ENCODE results near the gene ASH1L.
"Not testable (repeated sequence)": the region's sequence is repeated elsewhere in the genome, so short reads cannot be mapped to it uniquely, and the experiment has no call there.

The ASH1L gene

DNA sequence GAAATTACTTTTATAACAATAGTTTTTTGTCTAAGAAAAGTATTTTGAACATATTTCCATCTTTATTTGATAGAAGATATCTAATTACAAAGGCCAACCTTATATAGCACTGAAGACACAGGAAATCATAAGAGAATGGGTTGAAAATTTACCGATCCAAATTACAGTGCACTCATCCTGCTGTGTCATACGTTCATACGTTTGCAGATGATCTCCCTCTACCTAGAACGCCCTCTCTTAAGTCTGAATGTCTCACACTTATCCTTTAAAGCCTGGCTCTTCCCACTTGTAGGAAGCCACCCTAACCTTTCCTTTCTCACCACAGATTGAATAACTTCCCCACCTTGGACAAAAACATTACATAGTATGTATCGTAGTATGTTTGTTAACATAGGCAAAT, 9.3 kb downstream of the ASH1L start:
- DNase-seq, result no peak

DNA sequence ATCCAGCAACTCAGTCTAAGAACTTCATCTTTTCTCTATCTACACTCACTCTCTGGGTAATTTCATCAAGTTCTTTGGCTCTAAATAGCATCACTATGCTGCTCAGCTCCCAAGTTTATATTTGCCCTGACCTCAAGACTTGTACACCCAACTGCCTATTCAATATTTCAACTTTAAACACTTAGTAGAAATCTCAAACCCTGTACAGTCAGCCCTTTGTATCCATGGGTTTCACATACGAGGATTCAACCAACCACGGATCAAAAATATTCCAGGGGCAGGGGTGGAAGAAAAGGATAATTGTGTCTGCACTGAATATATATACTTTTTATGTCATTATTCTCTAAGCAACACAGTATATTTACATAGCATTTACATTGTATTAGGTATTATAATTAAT, 13.9 kb downstream of the ASH1L start:
- no peak for DNase-seq

DNA sequence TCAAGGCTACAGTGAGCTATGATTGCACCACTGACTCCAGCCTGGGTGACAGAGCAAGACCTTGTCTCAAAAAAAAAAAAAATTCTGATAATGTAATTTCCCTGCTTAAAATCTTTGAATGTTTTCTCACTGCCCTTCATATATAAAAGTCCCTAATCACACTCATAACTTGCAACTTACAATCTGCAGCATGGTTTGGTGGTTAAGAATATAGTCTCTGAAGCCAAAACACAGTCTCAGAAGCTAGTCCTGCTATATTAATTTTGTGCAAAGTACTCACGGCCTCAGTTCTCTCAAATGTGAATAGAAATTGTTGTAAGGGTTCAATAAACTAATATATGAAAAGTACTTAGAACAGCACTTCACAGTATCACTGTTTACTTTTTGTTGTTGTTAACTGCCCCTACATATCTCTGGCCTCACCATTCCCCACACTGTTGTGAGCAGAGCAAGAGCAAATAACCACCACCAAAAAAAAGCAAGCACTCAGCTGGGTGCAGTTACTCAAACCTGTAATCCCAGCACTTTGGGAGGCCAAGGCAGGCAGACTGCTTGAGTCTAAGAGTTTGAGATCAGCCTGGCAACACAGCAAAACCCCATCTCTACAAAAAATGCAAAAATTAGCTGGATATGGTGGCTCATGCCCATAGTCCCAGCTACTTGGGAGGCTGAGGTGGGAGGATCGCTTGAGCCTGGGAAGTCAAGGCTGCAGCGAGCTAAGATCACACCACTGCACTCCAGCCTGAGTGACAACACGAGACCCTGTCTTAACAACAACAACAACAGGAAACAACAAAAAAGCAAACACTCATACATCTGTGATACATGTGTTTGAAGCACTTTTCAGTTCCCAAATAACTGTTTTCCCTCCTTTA, 22.4 kb downstream of the ASH1L start:
- DNase-seq, result no peak

DNA sequence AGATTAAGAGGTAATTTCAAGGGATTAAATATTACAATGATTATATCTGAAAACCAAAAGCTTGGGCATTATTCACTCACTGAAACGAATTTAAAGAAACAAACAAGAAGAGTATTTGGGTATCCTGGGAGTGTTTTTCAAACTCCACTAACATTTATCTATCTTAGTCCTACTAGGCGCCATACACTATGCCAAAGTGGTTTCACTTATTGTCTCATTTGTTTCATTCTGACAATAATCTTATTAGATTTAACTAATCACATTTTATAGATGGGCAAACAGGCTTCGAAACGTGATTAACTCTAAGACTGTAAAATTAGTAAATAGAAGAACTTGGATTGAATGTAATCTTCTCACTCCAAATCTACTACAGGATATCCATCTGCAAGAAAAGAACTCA, 25.4 kb downstream of the ASH1L start:
- DNase-seq, result no peak

DNA sequence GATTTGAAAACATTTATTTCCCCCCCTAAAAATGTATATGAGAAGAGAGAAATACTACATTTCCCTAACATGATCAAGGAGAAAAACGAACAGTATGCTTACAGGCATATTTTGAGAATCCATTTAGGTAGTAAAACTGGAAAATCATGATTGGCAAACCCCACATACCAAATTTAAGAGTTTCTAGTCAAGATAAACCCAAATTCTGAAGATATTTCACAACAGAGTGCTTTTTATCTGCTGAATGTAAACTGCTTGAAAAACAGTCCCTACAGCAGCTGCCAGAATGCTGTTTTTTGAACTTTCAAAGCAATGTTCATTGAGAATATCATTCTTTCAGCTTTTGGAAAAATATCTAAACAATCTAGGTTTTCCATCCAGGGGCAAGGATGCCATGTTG, 31.0 kb downstream of the ASH1L start:
- DNase-seq, result no peak

DNA sequence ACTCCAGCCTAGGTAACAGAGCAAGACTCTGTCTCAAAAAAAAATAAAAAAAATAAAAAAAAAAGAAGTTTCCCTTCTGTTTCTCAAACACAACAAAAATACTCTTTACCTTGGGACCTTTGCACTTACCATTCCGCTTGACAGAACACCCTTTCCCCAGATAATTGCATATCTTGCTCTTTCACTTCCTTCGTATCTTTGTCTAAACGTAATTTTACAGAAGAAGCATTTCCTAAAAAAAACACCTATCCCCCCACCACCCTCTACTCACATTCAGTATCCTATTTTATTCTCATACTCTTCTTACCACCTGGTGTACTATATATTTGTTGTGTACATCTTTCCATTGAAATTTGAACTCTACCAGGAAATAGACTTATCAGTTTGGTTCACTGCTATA, 32.7 kb downstream of the ASH1L start:
- no peak for DNase-seq

DNA sequence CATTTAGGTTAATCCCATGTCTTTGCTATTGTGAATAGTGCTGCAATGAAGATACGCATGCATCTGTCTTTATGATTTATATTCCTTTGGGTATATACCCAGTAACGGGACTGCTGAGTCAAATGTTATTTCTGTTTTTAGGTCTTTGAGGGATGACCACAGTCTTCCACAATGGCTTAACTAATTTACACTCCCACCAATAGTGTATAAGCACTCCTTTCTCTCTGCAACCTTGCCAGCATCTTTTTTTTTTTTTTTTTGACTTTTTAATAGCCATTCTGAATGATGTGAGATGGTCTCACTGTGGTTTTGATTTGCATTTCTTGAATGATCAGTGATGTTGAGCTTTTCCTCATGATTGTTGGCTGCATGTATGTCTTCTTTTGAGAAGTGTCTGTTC, 33.5 kb downstream of the ASH1L start:
- no peak for DNase-seq

DNA sequence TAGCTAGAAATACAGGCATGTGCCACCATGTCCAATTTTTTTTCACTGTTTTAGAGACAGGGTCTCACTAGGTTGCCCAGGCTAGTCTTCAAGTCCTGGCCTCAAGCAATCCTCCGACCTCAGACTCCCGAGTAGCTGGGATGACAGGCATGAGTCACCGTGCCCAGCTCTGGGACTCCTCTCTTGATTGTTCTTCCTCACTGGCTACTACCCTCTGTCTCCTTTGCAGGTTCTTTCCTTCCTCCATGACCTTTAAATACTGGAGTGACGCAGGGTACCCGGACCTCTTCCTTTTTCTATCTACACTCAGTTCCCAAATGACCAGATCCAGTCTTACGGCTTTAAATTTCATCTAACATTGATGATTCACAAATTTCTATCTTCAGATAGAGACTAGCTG, 34.9 kb downstream of the ASH1L start:
- no peak for DNase-seq

DNA sequence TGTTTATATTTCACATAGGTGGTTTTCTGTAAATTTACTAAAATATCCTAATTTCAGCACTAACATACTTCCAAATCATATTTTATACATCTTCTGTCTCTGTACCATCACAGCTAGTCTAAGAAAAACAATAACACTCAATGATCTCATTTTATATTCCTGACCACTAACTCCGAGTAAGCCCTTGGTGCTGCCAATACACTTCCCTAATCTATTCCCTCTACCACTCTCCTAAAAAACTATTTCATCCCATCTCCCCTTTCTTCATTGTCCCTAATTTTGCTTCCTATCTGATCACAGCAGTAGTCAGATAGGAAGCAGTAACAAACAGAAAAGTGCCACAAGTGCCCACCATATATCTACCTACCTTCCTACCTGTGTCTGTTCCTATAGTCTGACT, 36.2 kb downstream of the ASH1L start:
- DNase-seq, result no peak

DNA sequence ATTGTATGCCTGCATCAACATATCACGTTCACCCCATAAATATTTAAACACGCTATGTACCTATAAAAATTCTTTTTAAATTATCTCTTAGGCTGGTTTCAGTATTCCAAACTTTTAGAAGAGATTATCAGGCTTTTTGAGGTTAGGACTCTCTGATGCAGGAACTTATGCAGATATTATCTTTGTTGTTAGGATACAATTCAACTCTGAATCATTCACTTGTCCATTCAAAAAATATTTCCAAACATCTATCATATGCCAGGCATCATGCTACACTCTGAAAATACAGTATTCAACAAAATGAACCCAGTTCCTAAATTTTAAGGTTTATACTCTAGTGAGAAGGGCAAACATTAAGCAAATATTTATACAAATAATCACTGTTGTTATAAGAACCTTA, 40.5 kb downstream of the ASH1L start:
- no peak for DNase-seq

DNA sequence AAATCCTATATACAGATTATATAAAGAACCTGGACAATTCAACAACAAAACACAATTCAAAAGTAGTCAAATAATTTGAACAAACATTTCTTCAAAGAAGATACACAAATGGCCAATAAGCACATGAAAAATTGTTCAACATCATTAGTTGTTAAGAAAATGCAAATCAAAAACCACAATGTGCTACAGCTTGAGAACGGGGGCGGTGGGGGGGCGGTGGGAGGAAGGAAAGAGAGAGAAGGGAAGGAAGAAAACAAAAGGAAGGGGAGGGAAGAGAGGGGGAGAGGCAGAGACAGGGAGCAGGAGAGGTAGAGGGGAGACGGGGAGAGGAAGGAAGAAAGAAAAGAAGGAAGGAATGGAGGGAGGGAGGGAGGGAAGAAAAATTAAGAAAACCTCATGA, 44.1 kb downstream of the ASH1L start:
- no peak for DNase-seq

DNA sequence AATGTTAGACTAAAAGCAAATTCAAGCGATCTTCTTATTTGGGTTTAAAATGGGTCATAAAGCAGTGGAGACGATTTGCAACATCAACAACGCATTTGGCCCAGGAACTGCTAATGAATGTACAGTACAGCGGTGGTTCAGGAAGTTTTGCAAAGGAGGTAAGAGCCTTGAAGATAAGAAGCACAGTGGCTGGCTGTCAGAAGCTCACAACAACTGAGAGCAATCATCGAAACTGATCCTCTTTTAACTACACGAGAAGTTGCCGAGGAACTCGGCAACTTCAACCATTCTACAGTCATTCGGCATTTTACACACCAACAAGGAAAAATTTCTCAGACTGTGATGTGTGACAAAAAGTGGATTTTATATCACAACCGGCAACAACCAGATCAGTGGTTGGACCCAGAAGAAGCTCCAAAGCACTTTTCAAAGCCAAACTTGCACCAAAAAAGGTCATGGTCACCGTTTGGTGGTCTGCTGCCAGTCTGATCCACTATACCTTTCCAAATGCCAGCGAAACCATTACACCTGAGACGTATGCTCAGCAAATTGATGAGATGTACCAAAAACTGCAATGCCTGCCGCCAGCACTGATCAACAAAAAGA, 47.9 kb downstream of the ASH1L start:
- no peak for DNase-seq

DNA sequence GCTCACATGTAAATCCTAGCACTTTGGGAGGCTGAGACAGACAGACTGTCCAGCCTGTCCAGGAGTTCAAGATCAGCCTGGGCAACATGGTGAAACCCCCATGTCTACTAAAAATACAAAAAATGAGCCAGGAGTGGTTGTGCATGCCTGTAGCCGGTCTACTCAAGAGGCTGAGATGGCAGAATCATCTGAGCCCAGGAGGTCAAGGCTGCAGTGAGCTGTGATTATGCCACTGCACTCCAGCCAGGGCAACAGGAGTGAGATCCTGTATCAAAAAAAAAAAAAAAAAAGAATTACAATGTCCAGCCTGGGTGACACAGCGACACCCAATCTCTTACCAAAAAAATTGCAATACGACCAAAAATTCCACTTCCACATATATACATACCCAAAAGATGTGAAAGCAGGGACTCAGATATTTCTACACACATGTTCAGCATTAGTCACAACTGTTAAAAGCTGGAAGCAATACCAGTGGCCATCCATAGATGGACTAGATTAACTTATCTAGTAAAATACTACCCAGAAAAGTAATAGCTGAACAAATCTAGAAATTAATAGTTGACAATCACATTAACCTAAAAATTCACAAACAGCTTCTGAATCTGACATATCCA, 49.2 kb downstream of the ASH1L start:
- no peak for DNase-seq

DNA sequence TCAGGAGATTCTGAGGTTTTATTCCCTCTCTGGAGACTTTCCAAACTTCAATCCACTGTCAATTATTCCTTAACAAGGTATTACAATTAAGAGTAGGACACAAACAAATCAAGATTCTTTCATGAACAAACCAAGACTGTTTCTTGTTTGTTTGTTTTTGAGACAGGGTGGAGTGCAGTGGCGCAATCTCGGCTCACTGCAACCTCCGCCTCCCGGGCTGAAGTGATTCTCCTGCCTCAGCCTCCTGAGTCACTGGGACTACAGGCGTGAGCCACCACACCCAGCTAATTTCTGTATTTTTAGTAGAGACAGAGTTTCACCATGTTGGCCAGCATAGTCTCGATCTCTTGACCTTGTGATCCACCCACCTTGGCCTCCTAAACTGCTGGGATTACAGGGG, 51.2 kb downstream of the ASH1L start:
- DNase-seq, result not testable (repeated sequence)

DNA sequence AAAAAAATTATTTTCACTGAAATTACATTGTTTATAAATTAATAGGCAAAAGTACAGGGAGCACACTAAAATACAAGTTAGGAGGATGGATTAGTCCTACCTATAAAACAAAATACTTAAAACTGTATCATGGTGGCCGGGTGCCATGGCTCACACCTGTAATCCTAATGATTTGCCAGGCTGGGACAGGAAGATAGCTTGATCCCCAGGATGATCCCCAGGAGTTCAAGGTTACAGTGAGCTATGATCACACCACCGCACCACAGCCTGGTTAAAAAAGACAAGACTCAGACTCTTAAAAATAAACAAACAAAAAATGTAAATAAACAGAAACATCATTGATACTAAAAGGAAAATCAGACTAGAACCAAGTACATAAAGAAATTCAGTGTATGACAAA, 53.5 kb downstream of the ASH1L start:
- no peak for DNase-seq

DNA sequence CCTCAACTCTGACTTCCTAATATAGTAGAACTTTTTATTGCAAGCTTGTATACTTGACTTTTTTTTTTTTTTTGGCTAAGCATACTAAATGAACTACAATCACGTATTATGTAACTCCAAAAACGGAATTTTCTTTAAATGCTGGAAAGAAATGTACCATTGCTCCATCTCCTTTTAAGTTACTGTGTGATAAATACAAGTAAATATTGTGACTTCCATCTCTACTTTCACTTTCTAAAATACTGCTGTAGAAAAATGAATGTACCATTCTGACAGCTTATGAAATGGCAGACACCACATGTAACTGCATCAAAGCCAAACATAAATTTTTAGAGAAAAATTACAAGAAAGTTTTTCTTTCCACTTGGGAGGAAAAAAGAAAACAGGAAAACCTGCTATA, 54.7 kb downstream of the ASH1L start:
- no peak for DNase-seq

DNA sequence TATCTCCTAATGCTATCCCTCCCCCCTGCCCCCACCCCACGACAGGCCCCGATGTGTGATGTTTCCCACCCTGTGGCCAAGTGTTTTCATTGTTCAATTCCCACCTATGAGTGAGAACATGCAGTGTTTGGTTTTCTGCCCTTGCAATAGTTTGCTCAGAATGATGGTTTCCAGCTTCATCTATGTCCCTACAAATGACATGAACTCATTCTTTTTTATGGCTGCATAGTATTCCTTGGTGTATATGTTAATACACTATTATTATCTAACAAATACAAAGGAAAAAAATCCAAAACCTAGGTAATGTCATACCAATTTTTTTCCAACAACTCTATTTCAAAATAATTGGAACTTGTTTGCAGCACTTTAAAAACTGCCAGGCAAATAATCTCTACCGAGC, 56.6 kb downstream of the ASH1L start:
- DNase-seq, result not testable (repeated sequence)

DNA sequence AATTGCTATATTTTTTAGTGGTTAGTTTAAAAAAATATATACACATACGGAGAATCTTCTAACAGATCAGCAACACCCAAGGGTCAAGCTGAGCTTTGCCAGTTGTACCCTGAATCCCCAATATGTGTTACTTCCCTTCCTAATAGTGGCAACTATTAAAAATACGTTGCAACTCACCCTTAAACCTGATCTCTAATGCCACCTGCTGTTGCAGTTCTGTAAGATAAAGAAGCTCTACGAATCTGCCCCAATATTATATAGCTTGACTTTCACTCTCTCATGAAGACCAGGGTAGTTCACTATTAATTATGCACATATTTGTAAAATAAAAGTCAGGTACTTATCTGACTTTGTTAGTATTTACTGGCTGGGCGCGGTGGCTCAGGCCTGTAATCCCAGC, 58.4 kb downstream of the ASH1L start:
- no peak for DNase-seq

DNA sequence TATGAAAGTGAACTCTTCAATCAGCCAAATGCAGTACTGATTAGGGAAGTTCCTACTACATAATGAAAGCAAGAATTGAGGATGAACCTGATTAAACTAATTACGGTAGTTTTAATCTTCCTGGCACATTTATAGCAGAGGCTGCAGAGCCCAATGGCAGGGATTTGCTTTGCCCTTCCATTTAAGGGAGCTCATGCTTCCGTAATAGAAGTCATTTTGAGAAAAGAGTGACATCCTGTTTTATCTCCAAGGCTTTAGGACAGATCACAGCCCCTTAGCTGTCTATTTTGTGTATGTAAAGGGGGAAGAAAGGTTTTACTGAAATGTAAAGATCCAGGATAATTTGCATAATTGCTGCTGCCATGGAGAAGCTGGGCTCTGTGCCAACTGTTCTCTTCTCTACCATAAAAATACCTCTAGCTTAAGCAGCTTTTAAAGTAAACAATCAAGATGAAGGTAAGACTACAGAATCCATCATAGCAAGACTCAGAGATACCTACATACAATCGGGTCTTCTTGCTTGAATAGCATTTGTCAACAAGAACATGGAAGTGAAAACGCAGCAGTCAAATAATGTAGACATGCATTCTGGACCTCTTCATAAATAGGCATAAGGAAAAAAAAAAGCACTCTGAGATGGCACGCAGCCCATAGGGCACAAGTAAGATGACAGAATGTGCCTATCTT, 62.5 kb downstream of the ASH1L start:
- DNase-seq, result no peak

DNA sequence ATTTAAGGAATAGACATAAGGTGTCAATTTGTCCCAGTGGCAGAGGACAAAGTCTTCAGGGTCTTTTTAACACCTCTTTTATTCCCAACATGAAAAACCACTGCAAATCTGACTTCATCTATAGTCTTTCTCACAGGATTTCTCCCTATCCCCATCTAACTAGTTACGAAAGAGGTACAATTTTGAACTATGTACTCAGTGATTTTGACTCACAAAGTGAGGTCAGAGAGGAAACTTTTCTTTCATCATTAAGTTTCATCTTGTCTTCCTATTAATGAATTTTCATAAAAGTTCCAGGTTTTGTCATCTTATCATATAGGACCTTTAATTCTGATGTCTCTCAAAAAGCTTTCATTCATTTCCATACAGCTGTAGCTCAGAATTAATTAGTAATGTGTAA, 63.3 kb downstream of the ASH1L start:
- DNase-seq, result no peak

DNA sequence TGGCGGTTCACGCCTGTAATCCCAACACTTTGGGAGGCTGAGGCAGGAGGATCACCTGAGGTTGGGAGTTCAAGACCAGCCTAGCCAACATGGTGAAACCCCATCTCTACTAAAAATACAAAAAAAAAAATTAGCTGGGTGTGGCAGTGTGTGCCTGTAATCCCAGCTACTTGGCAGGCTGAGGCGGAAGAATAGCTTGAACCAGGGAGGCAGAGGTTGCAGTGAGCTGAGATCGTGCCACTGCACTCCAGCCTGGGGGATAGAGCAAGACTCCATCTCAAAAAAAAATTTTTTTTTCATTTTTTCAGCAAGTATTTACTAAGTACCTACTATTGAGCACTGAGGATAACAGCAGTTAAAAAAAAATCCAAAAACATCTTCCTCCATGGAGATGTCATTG, 69.0 kb downstream of the ASH1L start:
- not testable (repeated sequence) for DNase-seq

DNA sequence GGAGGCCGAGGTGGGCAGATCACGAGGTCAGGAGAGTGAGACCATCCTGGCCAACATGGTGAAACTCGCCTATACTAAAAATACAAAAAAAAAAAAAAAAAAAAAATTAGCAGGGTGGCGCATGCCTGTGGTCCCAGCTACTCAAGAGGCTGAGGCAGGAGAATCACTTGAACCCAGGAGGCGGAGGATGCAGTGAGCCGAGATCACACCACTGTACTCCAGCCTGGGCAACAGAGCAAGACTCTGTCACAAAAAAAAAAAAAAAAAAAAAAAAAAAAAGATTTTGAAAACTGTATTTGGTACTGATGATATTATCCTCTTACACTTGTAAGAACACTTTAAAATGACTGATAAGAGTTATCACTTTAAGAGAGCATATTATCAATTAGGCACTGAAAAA, 74.2 kb downstream of the ASH1L start:
- DNase-seq, result not testable (repeated sequence)

DNA sequence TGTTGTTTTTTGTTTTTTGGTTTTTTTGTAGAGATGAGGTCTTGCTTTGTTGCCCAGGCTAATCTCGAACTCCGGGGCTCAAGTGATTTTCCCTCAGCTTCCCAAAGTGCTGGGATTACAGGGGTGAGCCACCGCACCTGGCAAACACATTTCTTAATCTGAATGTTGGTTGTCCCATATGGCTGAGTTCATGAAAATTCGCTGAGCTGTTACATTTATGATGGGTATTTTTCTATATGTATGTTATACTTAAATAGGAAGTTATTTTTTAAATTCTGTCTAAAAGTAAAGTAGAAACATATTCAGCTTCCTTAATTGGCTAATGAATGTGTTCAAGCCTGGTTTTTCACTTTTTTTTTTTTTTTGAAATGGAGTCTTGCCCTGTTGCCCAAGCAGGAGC, 75.1 kb downstream of the ASH1L start:
- DNase-seq, result no peak

DNA sequence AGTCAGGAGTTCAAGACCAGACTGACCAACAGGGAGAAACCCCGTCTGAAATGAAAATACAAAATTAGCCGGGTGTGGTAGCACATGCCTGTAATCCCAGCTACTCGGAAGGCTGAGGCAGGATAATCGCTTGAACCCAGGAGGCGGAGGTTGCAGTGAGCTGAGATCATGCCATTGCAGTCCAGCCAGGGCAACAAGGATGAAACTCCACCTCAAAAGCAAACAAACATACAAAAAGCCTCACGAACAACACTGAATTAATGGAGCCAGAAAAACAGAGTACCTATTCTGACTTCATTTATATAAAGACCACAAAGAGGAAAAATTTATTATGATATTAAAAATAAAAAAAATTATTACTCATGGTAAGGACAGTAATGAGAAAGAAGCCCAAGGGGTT, 75.7 kb downstream of the ASH1L start:
- not testable (repeated sequence) for DNase-seq

All from GOT3 (cell line).